ENCODE measurements around the gene TNNI3K. TPM values are rescaled to one million over a fixed set of nuclear protein-coding genes. Genes with fewer than 3 reads are reported as not detected.

TNNI3K gene
- total RNA-seq, 1 donor from 2014 or later = not detected

DNA sequence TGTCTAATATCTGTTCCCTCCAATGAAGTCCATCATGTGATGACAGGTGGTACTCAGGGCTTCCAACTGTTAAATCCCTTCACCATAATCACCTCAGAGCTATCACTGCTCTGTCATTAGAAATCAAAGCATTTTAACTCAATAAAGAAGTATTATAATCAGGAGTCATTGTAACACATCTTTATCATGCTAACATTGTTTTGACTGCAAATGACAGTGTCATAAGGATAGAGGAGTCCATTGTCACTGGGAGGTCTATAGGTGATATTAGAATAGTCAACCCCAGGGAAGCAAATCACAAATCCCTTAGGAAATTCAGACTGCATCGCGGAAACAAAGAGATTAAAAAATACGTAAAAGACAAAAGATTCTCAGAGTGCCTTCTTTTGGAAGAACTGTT, 246.4 kb downstream of the TNNI3K start:
- TF ChIP-seq, protein P1, sequence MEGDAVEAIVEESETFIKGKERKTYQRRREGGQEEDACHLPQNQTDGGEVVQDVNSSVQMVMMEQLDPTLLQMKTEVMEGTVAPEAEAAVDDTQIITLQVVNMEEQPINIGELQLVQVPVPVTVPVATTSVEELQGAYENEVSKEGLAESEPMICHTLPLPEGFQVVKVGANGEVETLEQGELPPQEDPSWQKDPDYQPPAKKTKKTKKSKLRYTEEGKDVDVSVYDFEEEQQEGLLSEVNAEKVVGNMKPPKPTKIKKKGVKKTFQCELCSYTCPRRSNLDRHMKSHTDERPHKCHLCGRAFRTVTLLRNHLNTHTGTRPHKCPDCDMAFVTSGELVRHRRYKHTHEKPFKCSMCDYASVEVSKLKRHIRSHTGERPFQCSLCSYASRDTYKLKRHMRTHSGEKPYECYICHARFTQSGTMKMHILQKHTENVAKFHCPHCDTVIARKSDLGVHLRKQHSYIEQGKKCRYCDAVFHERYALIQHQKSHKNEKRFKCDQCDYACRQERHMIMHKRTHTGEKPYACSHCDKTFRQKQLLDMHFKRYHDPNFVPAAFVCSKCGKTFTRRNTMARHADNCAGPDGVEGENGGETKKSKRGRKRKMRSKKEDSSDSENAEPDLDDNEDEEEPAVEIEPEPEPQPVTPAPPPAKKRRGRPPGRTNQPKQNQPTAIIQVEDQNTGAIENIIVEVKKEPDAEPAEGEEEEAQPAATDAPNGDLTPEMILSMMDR (IDR thresholded peaks at IDR 0.05; ENCODE audit: partially characterized antibody, unreplicated experiment) = no peak
- Mint-ChIP-seq H3K4me3 (ENCODE audit: unreplicated experiment) (no peak overlapping the region), H3K27me3 (ENCODE audit: unreplicated experiment) (no peaks in the 10 kb centered on the region), H3K27ac (ENCODE audit: unreplicated experiment) (peak overlapping the region; percentile 9), H3K36me3 (ENCODE audit: unreplicated experiment) (no peaks in the 10 kb centered on the region), H3K9me3 (ENCODE audit: unreplicated experiment) (no peaks in the 10 kb centered on the region), H3K4me1 (ENCODE audit: low read depth, unreplicated experiment) (peaks cover 6% of the 10 kb centered on the region)
- DNase-seq = no peak

DNA sequence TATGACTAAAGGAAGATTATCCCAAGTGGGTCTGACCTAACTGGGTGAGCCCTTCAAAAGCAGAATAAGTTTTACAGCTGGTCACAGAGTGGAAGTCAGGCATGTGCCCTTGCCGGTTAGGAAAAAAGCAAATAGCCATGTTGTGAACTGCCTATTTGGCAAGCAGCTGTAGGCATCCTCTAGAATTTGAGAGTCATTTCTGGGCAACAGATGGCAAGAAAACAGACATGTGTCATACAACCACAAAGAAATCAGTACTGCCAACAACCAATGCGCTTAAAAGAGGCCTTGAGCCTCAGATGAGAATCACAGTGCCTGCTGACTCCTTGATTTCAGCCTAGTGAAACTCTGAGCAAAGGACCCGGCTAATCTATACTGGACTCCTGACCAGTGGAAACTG, 250.4 kb downstream of the TNNI3K start:
- no peaks in the 10 kb centered on the region for H3K36me3 Mint-ChIP-seq (ENCODE audit: unreplicated experiment)
- no peak overlapping the region for H3K27ac Mint-ChIP-seq (ENCODE audit: unreplicated experiment)
- TF ChIP-seq, protein P1 (IDR thresholded peaks at IDR 0.05; ENCODE audit: partially characterized antibody, unreplicated experiment) = no peak
- H3K4me3 Mint-ChIP-seq (ENCODE audit: unreplicated experiment) = no peak overlapping the region
- H3K27me3 Mint-ChIP-seq (ENCODE audit: unreplicated experiment) = no peaks in the 10 kb centered on the region
- no peaks in the 10 kb centered on the region for H3K9me3 Mint-ChIP-seq (ENCODE audit: unreplicated experiment)
- peaks cover 8% of the 10 kb centered on the region for H3K4me1 Mint-ChIP-seq (ENCODE audit: low read depth, unreplicated experiment)
- no peak for DNase-seq

DNA sequence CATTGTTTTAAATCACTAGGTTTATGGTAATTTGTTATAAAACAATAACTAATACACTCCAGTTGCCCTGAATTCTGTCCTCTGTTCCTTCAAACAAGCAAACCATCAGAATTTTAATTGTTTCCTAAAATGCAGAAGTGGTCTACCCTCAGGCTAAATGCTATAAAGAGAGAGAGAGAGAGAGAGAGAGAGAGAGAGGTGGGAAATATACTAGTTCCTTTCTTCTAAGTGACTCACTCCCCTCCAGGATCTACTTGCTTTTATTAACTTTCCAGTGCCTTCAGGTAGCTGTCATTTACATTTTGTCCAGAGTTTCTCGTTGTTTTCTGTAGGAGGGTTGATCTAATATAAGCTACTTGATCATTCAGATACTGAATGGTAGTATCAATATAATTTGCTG, 250.8 kb downstream of the TNNI3K start:
- peaks cover 8% of the 10 kb centered on the region for H3K4me1 Mint-ChIP-seq (ENCODE audit: low read depth, unreplicated experiment)
- no peaks in the 10 kb centered on the region for H3K9me3 Mint-ChIP-seq (ENCODE audit: unreplicated experiment)
- no peaks in the 10 kb centered on the region for H3K27me3 Mint-ChIP-seq (ENCODE audit: unreplicated experiment)
- H3K36me3 Mint-ChIP-seq (ENCODE audit: unreplicated experiment) = no peaks in the 10 kb centered on the region
- TF ChIP-seq, protein P1 (IDR thresholded peaks at IDR 0.05; ENCODE audit: partially characterized antibody, unreplicated experiment) = no peak
- H3K27ac Mint-ChIP-seq (ENCODE audit: unreplicated experiment) = no peak overlapping the region
- DNase-seq = no peak
- H3K4me3 Mint-ChIP-seq (ENCODE audit: unreplicated experiment) = no peak overlapping the region

DNA sequence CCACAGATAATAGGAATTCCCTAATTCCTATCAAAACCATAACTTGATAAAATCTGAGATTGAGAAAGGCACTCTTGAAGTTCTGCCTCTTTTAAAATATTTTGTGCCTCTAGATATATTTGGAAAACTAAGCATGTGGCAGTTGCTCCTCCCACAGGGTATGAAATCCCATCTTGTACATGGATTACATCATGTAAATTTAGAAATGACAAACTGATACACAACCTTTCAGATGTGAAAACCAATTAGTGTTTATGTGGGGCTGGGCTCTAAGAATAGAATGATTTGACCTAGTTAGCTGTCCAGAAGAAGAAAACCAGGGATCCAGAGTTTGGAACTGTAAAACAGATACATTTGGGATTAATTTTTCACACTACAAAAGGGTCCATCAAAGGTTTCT, 261.5 kb downstream of the TNNI3K start:
- Mint-ChIP-seq H3K4me1 (ENCODE audit: low read depth, unreplicated experiment) (peaks cover 3% of the 10 kb centered on the region), H3K4me3 (ENCODE audit: unreplicated experiment) (no peak overlapping the region), H3K27ac (ENCODE audit: unreplicated experiment) (no peak overlapping the region), H3K9me3 (ENCODE audit: unreplicated experiment) (peaks cover 2% of the 10 kb centered on the region), H3K36me3 (ENCODE audit: unreplicated experiment) (peaks cover 4% of the 10 kb centered on the region), H3K27me3 (ENCODE audit: unreplicated experiment) (no peaks in the 10 kb centered on the region)
- no peak for DNase-seq
- TF ChIP-seq, protein P1 (IDR thresholded peaks at IDR 0.05; ENCODE audit: partially characterized antibody, unreplicated experiment) = no peak

DNA sequence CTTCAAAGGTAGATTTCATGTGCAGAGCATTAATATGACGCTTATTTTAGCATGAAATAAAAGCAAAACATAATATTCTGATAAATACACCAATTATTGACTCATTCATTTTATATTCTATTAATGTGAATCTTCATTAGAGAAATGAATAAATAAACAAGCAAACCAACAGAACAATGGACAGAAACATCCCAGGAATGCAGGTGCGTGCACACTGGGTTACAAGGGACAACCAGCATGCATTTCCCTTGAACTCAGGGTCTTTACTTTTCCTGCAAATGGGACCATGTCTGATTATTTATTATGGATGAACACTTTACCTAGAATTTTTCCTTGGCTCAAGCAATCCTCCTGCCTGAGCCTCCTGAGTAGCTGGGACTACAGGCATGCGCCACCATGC, 263.7 kb downstream of the TNNI3K start:
- Mint-ChIP-seq H3K4me3 (ENCODE audit: unreplicated experiment) (no peak overlapping the region), H3K27ac (ENCODE audit: unreplicated experiment) (no peak overlapping the region), H3K27me3 (ENCODE audit: unreplicated experiment) (no peaks in the 10 kb centered on the region), H3K9me3 (ENCODE audit: unreplicated experiment) (peaks cover 2% of the 10 kb centered on the region), H3K4me1 (ENCODE audit: low read depth, unreplicated experiment) (peaks cover 5% of the 10 kb centered on the region), H3K36me3 (ENCODE audit: unreplicated experiment) (peaks cover 4% of the 10 kb centered on the region)
- TF ChIP-seq, protein P1 (IDR thresholded peaks at IDR 0.05; ENCODE audit: partially characterized antibody, unreplicated experiment) = no peak
- no peak for DNase-seq
